H9 (cell line): ENCODE measurements around the gene GTF2E1. TPM values are rescaled to one million over a fixed set of nuclear protein-coding genes. Genes with fewer than 3 reads are reported as not detected.

Experiments
- DNase-seq: peaks from one replicate; pipeline ENCODE4 v3.0.0-alpha.2; 2017
- H2AFZ ChIP-seq: one replicate; pipeline ENCODE4 v1.6.1; 2013; ENCODE audit warnings: mild to moderate bottlenecking, low read length, control low read depth, moderate library complexity
- H2AK5ac ChIP-seq: 2 replicates; pipeline ENCODE4 v1.6.1; 2013; ENCODE audit warnings: low read length, control low read depth, mixed read lengths; ENCODE audit not compliant: insufficient read length
- H2BK120ac ChIP-seq: one replicate; pipeline ENCODE4 v1.6.1; 2013; ENCODE audit warnings: low read depth, mild to moderate bottlenecking, low read length, control low read depth, inconsistent platforms; ENCODE audit not compliant: poor library complexity, severe bottlenecking
- H2BK12ac ChIP-seq: 2 replicates; pipeline ENCODE4 v1.6.1; 2013; ENCODE audit warnings: low read length, control low read depth, mixed read lengths, low read depth; ENCODE audit not compliant: insufficient read length
- H2BK15ac ChIP-seq: 2 replicates; pipeline ENCODE4 v1.6.1; 2013; ENCODE audit warnings: low read depth, low read length, control low read depth
- H2BK20ac ChIP-seq: one replicate; pipeline ENCODE4 v1.6.1; 2013; ENCODE audit warnings: low read depth, mild to moderate bottlenecking, low read length, control low read depth, inconsistent platforms; ENCODE audit not compliant: poor library complexity, severe bottlenecking
- H2BK5ac ChIP-seq: 2 replicates; pipeline ENCODE4 v1.6.1; 2013; ENCODE audit warnings: low read length, control low read depth, mixed read lengths; ENCODE audit not compliant: insufficient read length
- H3K14ac ChIP-seq: 2 replicates; pipeline ENCODE4 v1.6.1; 2013; ENCODE audit warnings: low read length, control low read depth; ENCODE audit not compliant: insufficient read depth
- H3K18ac ChIP-seq: 2 replicates; pipeline ENCODE4 v1.6.1; 2013; ENCODE audit warnings: low read depth, mild to moderate bottlenecking, mixed read lengths, low read length, control low read depth; ENCODE audit not compliant: insufficient read length
- H3K23ac ChIP-seq: 2 replicates; pipeline ENCODE4 v1.6.1; 2013; ENCODE audit warnings: low read length, control low read depth, mixed read lengths, low read depth; ENCODE audit not compliant: insufficient read length
- H3K23me2 ChIP-seq: 2 replicates; pipeline ENCODE4 v1.6.1; 2013; ENCODE audit warnings: low read depth, mild to moderate bottlenecking, mixed read lengths, low read length, control low read depth; ENCODE audit not compliant: insufficient read length, poor library complexity, severe bottlenecking
- H3K27ac ChIP-seq: 2 replicates; pipeline ENCODE4 v1.5.1; 2013; ENCODE audit warnings: low read length, control low read depth, mixed read lengths, low read depth; ENCODE audit not compliant: insufficient read length
- H3K27me3 ChIP-seq: 2 replicates; pipeline ENCODE4 v1.6.1; 2013; ENCODE audit warnings: low read length, control low read depth, inconsistent platforms; ENCODE audit not compliant: insufficient read depth
- H3K4ac ChIP-seq: 2 replicates; pipeline ENCODE4 v1.6.1; 2013; ENCODE audit warnings: low read depth, mild to moderate bottlenecking, control low read depth, inconsistent platforms, low read length, moderate library complexity
- H3K4me1 ChIP-seq: 2 replicates; pipeline ENCODE4 v1.6.1; 2013; ENCODE audit warnings: low read length, control low read depth, inconsistent platforms; ENCODE audit not compliant: insufficient read depth
- H3K4me2 ChIP-seq: 2 replicates; pipeline ENCODE4 v1.6.1; 2013; ENCODE audit warnings: low read length, control low read depth, mixed read lengths; ENCODE audit not compliant: insufficient read length, insufficient read depth
- H3K56ac ChIP-seq: 2 replicates; pipeline ENCODE4 v1.6.1; 2013; ENCODE audit warnings: low read depth, mild to moderate bottlenecking, mixed read lengths, low read length, control low read depth; ENCODE audit not compliant: insufficient read length
- H3K79me1 ChIP-seq: 2 replicates; pipeline ENCODE4 v1.6.1; 2013; ENCODE audit warnings: low read depth, mild to moderate bottlenecking, moderate library complexity, low read length, control low read depth, inconsistent platforms; ENCODE audit not compliant: insufficient read depth, poor library complexity, severe bottlenecking
- H3K79me2 ChIP-seq: 2 replicates; pipeline ENCODE4 v1.6.1; 2013; ENCODE audit warnings: low read length, control low read depth, inconsistent platforms; ENCODE audit not compliant: insufficient read depth
- H3K9ac ChIP-seq: 2 replicates; pipeline ENCODE4 v1.6.1; 2013; ENCODE audit warnings: low read length, control low read depth, mixed read lengths; ENCODE audit not compliant: insufficient read length; ENCODE audit errors: extremely low read depth
- H3K9me3 ChIP-seq: one replicate; pipeline ENCODE4 v1.6.1; 2013; ENCODE audit warnings: low read depth, low read length, inconsistent platforms; ENCODE audit not compliant: control insufficient read depth
- H3T11ph ChIP-seq: one replicate; pipeline ENCODE4 v1.6.1; 2013; ENCODE audit warnings: mild to moderate bottlenecking, low read length, control low read depth, inconsistent platforms
- H4K20me1 ChIP-seq: one replicate; pipeline ENCODE4 v1.6.1; 2013; ENCODE audit not compliant: control insufficient read depth, insufficient read length, insufficient read depth
- H4K5ac ChIP-seq: 2 replicates; pipeline ENCODE4 v1.6.1; 2013; ENCODE audit warnings: low read depth, mild to moderate bottlenecking, mixed read lengths, low read length, control low read depth; ENCODE audit not compliant: insufficient read length
- H4K8ac ChIP-seq: replicated peaks from 2 replicates; pipeline ENCODE4 v1.6.1; 2013; ENCODE audit warnings: low read length, control low read depth, mixed read lengths, low read depth; ENCODE audit not compliant: insufficient read length
- H4K91ac ChIP-seq: 2 replicates; pipeline ENCODE4 v1.6.1; 2013; ENCODE audit warnings: low read depth, mild to moderate bottlenecking, moderate library complexity, mixed read lengths, low read length, control low read depth; ENCODE audit not compliant: insufficient read length
- H3K27ac Mint-ChIP-seq, 3 experiments: 2 replicates in 2 of 3; 3 replicates in 1 of 3; pipeline ENCODE4 v1.8.0; 2020 to 2021; ENCODE audit warnings: mixed read lengths in 3 of 3, mild to moderate bottlenecking in 1 of 3, moderate library complexity in 1 of 3
- H3K27me3 Mint-ChIP-seq: 2 replicates; pipeline ENCODE4 v1.8.0; 2021; ENCODE audit warnings: low read depth, mild to moderate bottlenecking, moderate library complexity, mixed read lengths
- H3K36me3 Mint-ChIP-seq, 3 experiments: 2 replicates in 2 of 3; 3 replicates in 1 of 3; pipeline ENCODE4 v1.8.0; 2020 to 2021; ENCODE audit warnings: low read depth in 3 of 3, mixed read lengths in 3 of 3; ENCODE audit not compliant: insufficient read depth in 1 of 3
- H3K4me1 Mint-ChIP-seq, 2 experiments: 2 replicates each; pipeline ENCODE4 v1.8.0; 2020; ENCODE audit warnings: mixed read lengths in 2 of 2
- H3K4me3 Mint-ChIP-seq, 2 experiments: 2 replicates in 1 of 2; 3 replicates in 1 of 2; pipeline ENCODE4 v1.8.0; 2020 to 2021; ENCODE audit warnings: mild to moderate bottlenecking in 2 of 2, mixed read lengths in 2 of 2, moderate library complexity in 1 of 2
- H3K9me3 Mint-ChIP-seq, 2 experiments: 2 replicates in 1 of 2; 3 replicates in 1 of 2; pipeline ENCODE4 v1.8.0; 2020; ENCODE audit warnings: mild to moderate bottlenecking in 2 of 2, mixed read lengths in 2 of 2, moderate library complexity in 1 of 2
- total RNA-seq: library from RNA; stranded (reverse); gene quantifications from 2 replicates; pipeline ENCODE4 v1.2.1, GENCODE V29; 2021
- TF ChIP-seq, protein P1 (sequence below): fragments of 200-600 bp; sonication (generic); conservative IDR thresholded peaks from 3 replicates; pipeline ENCODE4 v1.8.0; 2021; ENCODE audit warnings: antibody characterized with exemption, mild to moderate bottlenecking

Gene GTF2E1
- total RNA-seq, 1 experiment from 2014 or later: 88.8 TPM

GRCh38 chr3:120800625-120801024, 58.1 kb downstream of the GTF2E1 start:
- Mint-ChIP-seq H3K4me1 (peaks cover 10 to 22% of the 10 kb centered on the region in 2 experiments), H3K9me3 (no peaks in the 10 kb centered on the region), H3K4me3 (no peak overlapping the region), H3K36me3 (no peaks in the 10 kb centered on the region), H3K27me3 (no peaks in the 10 kb centered on the region), H3K27ac (no peak overlapping the region)
- Histone ChIP-seq H2BK120ac (no peak overlapping the region), H4K20me1 (no peaks in the 10 kb centered on the region), H2BK20ac (no peak overlapping the region), H3K23me2 (no peaks in the 10 kb centered on the region), H3T11ph (no peak overlapping the region), H4K8ac (no peak overlapping the region), H3K79me1 (no peaks in the 10 kb centered on the region), H2AFZ (no peak overlapping the region), H3K79me2 (no peaks in the 10 kb centered on the region), H3K14ac (no peak overlapping the region), H4K91ac (no peak overlapping the region), H3K56ac (no peak overlapping the region), H3K4me1 (peaks cover 9% of the 10 kb centered on the region), H3K18ac (no peak overlapping the region), H2AK5ac (no peak overlapping the region), H3K4ac (no peak overlapping the region), H3K9ac (no peak overlapping the region), H4K5ac (no peak overlapping the region), H2BK5ac (no peak overlapping the region), H3K27me3 (no peaks in the 10 kb centered on the region), H2BK12ac (no peak overlapping the region), H3K27ac (no peak overlapping the region), H3K23ac (no peak overlapping the region), H3K4me2 (no peak overlapping the region), H3K9me3 (no peaks in the 10 kb centered on the region), H2BK15ac (no peak overlapping the region)
- DNase-seq: no peak
- TF ChIP-seq, protein P1, sequence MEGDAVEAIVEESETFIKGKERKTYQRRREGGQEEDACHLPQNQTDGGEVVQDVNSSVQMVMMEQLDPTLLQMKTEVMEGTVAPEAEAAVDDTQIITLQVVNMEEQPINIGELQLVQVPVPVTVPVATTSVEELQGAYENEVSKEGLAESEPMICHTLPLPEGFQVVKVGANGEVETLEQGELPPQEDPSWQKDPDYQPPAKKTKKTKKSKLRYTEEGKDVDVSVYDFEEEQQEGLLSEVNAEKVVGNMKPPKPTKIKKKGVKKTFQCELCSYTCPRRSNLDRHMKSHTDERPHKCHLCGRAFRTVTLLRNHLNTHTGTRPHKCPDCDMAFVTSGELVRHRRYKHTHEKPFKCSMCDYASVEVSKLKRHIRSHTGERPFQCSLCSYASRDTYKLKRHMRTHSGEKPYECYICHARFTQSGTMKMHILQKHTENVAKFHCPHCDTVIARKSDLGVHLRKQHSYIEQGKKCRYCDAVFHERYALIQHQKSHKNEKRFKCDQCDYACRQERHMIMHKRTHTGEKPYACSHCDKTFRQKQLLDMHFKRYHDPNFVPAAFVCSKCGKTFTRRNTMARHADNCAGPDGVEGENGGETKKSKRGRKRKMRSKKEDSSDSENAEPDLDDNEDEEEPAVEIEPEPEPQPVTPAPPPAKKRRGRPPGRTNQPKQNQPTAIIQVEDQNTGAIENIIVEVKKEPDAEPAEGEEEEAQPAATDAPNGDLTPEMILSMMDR: no peak
